Measurements from ENCODE around the gene OR7D4.
"Not testable (repeated sequence)": the region's sequence is repeated elsewhere in the genome, so short reads cannot be mapped to it uniquely, and the experiment has no call there.

Gene OR7D4

DNA sequence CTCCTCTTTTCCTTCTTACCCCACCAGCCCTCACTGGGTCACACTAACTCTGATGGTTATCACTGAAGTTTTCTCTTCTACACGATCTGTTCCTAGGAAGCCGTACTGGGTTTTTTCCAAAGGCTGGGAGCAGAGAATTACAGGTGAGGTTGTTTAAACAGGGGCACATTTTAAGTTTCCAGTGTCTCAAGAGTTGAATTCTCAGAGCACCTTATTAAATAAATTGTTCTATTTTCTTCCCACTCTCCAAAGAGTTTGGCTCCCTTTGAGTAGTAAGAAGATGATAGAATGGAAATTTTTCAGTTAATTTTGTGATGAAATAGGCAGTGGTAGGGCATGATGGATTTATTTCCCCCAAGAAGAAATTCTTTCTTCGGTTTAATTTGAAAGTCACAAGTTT is at the start of gene OR7D4:
Gene OR7D4, minus strand, starts transcription at position 101 of the 400 bp plus-strand sequence. CDS start 4,752 bp downstream, outside the sequence.
- no peak for DNase-seq (ENCODE audit: low read depth)
- no peak within 1 kb of the TSS for H3K4me3 ChIP-seq (ENCODE audit: low read depth, low read length)
- TF ChIP-seq, protein P1, sequence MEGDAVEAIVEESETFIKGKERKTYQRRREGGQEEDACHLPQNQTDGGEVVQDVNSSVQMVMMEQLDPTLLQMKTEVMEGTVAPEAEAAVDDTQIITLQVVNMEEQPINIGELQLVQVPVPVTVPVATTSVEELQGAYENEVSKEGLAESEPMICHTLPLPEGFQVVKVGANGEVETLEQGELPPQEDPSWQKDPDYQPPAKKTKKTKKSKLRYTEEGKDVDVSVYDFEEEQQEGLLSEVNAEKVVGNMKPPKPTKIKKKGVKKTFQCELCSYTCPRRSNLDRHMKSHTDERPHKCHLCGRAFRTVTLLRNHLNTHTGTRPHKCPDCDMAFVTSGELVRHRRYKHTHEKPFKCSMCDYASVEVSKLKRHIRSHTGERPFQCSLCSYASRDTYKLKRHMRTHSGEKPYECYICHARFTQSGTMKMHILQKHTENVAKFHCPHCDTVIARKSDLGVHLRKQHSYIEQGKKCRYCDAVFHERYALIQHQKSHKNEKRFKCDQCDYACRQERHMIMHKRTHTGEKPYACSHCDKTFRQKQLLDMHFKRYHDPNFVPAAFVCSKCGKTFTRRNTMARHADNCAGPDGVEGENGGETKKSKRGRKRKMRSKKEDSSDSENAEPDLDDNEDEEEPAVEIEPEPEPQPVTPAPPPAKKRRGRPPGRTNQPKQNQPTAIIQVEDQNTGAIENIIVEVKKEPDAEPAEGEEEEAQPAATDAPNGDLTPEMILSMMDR (IDR thresholded peaks at IDR 0.05; ENCODE audit: low read depth, low read length, missing control alignments): no peak

GRCh38 chr19:9251236-9251635 is 31.8 kb upstream of the OR7D4 start:
- TF ChIP-seq, protein P1 (IDR thresholded peaks at IDR 0.05; ENCODE audit: low read depth, low read length, missing control alignments): no peak
- no peak overlapping the region for H3K4me3 ChIP-seq (ENCODE audit: low read depth, low read length)
- no peak for DNase-seq (ENCODE audit: low read depth)

DNA sequence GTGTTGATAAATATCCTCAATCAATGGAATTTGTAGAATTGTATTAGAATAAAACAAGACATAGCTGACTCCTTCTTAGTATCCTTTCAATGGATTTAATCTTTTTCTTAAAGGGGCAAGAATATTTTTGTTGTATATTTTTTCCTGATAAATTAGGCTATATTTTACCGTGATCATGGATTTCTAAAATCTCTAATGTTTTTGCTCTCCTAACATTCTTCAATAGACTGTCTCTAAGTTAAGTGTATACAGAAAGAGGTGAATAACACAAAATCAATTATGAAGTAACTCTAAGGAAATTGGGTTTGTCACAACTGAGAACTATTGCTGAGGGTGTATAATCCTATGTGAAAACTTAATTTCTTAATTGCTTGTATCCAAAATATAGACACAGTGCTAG is 31.2 kb upstream of the OR7D4 start, which contains the start of gene OR7E24:
Gene OR7E24, plus strand, starts transcription at position 301 of the 400 bp plus-strand sequence. CDS start 114 bp downstream, outside the sequence.
- H3K4me3 ChIP-seq (ENCODE audit: low read depth, low read length): no peak within 1 kb of the TSS
- DNase-seq (ENCODE audit: low read depth): no peak
- TF ChIP-seq, protein P1 (IDR thresholded peaks at IDR 0.05; ENCODE audit: low read depth, low read length, missing control alignments): no peak

- DNase-seq (ENCODE audit: low read depth): peak; percentile 4
- TF ChIP-seq, protein P1 (IDR thresholded peaks at IDR 0.05; ENCODE audit: low read depth, low read length, missing control alignments): peak; percentile 91
- H3K4me3 ChIP-seq (ENCODE audit: low read depth, low read length): peak overlapping the region; percentile 30
These were observed 13.8 kb downstream of the OR7D4 start for GRCh38 chr19:9205501-9206113.

DNA sequence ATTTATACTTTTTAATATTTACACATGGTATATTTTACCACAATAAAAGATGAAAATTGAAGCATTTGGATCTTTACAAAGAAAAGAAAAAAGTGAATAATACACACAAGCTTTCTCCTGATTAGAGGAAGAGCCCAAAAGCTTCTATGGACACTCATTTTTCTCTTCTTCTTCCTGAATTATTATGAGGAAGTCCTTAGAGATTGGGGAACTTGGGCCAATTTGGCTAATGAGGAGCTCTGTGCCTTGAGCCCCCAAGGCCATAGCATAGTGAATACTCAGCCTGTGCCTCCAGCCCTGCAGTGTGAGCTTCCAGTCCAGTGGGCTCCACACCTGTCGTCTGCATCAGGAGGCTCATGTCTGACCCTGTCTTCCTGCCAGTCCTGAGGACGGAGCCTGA is 21.3 kb downstream of the OR7D4 start:
- H3K4me3 ChIP-seq (ENCODE audit: low read depth, low read length); DNase-seq (ENCODE audit: low read depth): not testable (repeated sequence)

GRCh38 chr19:9189535-9189934 is 29.9 kb downstream of the OR7D4 start:
- TF ChIP-seq, protein P1 (IDR thresholded peaks at IDR 0.05; ENCODE audit: low read depth, low read length, missing control alignments): no peak
- no peak for DNase-seq (ENCODE audit: low read depth)
- no peak overlapping the region for H3K4me3 ChIP-seq (ENCODE audit: low read depth, low read length)

DNA sequence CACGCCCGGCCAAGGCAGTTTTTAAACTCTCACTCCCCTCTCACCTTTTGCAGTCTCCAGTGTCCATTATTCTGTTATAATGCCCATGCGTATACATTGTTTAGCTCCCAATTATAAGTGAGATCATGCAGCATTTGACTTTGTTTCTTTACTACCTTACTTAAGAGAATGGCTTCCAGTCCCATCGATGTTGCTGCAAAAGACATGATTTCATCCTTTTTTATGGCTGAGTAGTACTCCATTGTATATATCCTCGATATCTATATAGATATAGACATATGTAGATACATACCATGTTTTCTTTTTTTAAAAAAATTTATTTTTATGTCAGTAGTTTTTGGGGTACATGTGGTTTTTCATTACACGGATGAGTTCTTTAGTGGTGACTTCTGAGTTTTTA is 32.2 kb downstream of the OR7D4 start:
- DNase-seq (ENCODE audit: low read depth): no peak
- TF ChIP-seq, protein P1 (IDR thresholded peaks at IDR 0.05; ENCODE audit: low read depth, low read length, missing control alignments): no peak
- H3K4me3 ChIP-seq (ENCODE audit: low read depth, low read length): no peak overlapping the region
